HG03039 (cell line): Measurements from ENCODE around the gene JUNB.

ENCODE experiments used
- ATAC-seq: cut with Tn5 transposase; IDR thresholded peaks from one replicate; pipeline ENCODE4 v1.9.1; 2021; ENCODE audit warnings: mild to moderate bottlenecking, moderate library complexity; ENCODE audit not compliant: unreplicated experiment

Gene JUNB

GRCh38 chr19:12791345-12792050 is at the start of gene JUNB:
Gene JUNB (plus strand): TSS chr19:12791486. CDS start chr19:12791772, 286 bp downstream.
- ATAC-seq, result peak; percentile 25

- no peak for ATAC-seq
Observed at GRCh38 chr19:12745166-12745897, 46.0 kb upstream of the JUNB start.

DNA sequence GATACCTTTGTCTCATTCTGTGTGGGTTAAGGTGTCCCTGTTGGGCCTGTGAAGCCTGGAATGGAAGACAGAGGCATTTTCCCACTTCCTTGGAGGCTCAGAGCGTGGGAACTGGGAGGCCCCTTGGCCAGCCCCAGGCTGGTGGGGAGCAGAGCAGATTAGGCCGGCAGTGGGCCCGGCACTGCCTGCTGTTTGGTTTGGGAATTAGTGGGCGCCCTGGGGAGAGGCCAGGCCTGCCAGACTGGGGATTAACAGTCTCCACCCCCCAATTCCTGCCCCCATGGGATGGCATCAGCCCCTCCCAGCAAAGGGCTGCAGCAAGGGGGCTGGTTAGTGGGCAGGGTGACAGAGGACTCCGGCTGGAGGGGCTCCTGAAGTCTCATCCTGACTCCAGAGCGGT is 42.8 kb upstream of the JUNB start:
- ATAC-seq, result no peak

DNA sequence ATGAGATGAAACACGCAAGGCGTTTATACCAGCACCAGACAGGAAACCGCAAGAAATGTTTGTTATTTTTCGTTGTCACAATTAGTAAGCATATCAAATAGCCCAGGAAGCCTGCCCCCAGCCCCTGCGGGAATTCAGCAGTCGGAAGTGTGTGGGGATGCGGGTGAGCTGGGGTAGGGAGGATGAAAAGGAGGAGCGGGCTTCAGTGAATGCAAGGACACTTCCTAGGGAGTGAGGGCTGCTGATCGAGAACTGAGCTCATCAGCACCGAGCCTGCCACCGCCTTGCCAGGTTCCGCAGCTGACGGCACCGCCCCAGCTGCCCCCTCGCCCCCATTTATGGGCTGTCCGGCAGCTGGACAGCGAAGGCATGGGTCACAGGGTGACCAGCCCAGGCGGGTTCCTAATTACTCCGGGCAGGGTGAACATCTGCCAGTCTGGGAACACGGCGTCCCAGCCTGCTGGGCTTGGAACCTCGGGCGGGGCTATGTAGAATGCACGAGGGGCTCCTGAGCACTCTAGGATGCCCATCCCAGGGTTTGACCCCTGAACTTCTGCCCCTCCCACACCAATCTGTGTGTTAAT is 41.3 kb upstream of the JUNB start:
- no peak for ATAC-seq

- no peak for ATAC-seq
Observed at GRCh38 chr19:12750851-12751250, 40.4 kb upstream of the JUNB start.

DNA sequence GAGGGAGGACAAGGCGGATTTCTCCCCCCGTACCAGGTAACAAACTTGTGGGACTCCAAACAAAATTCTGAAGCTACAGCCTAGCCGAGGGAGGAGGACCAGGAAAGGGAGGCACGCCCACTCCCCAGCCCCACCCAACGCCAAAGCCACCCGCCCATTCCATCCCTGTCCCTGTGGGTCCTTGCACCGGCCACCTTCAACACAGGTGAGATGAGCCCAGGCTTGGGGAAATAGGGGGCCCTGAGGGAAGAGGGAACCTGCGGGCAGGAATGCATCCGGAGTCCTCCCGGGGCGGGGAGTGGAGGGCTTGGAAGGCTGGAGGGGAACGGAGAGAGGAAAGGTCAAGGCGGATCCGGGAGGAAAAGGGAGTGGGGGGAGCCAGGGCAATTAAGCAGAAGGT is 39.7 kb upstream of the JUNB start, which contains the start of gene BEST2:
TSS of gene BEST2 (plus strand) at position 157 of the 400 bp plus-strand sequence. CDS start 802 bp downstream, outside the sequence.
- no peak for ATAC-seq

DNA sequence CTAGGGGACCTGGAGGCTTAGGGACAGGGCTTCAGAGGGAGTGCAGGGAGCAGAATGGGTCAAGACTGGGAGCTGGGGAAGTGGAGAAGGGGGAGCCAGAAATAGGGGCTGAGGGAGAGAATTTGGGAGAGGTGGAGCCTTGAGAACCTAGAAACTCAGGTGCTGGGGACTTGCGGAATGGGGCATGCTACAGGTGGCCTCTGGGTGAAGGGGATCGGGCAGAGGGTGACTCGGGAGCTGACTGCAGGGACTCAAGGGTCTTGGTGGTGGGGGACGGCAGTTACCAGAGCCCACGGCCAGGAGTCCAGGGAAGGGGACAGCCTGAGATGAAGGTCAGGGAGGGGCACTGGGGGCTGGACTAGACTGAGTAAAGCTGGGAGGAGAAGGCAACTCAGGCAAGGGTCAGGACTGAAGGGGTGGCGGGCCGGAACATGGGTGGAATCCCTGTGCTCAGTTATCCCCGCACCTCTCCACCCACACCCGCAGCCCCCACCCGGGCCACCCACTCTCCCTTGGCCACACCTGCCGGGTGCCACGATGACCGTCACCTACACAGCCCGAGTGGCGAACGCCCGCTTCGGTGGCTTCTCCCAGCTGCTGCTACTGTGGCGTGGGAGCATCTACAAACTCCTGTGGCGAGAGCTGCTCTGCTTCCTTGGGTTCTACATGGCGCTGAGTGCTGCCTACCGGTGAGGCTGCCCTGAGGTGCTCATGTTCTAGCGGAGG is 39.1 kb upstream of the JUNB start:
- no peak for ATAC-seq

DNA sequence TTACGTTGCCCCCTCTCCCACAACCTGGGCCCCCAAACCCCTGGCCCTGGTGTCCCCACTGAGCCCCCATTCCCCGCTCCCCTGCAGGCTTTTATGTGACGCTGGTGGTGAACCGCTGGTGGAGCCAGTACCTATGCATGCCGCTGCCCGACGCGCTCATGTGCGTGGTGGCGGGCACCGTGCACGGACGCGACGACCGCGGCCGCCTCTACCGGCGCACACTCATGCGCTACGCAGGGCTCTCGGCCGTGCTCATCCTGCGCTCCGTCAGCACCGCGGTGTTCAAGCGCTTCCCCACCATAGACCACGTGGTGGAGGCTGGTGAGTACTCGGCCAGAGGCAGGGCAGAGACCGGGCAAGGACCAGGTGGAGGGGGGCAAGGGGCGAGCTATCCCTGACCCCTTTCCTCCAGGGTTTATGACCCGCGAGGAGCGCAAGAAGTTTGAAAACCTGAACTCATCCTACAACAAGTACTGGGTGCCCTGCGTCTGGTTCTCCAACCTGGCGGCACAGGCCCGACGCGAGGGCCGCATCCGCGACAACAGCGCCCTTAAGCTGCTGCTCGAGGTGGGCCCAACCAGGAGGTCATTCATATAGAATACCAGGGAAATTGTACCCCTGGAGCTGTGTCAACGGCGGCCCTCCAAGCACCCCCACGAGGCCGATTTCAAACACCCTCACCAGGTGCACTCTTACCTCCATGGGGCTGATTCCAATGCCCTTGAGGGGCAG is 36.7 kb upstream of the JUNB start:
- no peak for ATAC-seq

DNA sequence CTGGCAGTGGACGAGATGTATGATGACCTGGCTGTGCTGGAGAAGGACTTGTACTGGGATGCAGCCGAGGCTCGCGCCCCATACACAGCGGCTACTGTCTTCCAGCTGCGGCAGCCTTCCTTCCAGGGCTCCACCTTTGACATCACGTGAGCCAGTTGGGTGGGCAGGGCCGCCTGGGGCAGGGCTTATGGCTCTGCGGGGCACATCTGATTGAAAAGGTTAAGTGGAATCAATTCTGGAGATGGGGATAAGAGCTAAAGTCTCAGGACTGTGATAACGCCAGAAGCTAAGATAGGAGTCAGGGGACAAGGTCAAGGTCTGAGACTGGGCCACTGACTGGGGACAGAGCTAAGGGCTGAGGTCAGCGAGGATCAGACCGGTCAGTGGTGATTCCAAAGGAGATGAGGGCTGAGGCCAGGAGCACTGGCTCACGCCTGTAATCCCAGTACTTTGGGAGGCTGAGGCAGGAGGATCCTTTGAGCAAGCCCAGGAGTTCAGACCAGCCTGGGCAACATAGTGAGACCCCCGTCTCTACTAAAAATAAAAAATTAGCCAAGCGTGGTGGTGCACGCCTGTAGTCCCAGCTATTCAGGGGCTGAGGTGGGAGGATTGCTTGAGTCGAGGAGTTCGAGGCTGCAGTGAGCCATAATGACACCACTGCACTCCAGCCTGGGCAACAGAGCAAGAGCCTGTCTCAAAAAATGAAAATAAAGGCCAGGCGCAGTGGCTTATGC is 35.0 kb upstream of the JUNB start:
- no peak for ATAC-seq

DNA sequence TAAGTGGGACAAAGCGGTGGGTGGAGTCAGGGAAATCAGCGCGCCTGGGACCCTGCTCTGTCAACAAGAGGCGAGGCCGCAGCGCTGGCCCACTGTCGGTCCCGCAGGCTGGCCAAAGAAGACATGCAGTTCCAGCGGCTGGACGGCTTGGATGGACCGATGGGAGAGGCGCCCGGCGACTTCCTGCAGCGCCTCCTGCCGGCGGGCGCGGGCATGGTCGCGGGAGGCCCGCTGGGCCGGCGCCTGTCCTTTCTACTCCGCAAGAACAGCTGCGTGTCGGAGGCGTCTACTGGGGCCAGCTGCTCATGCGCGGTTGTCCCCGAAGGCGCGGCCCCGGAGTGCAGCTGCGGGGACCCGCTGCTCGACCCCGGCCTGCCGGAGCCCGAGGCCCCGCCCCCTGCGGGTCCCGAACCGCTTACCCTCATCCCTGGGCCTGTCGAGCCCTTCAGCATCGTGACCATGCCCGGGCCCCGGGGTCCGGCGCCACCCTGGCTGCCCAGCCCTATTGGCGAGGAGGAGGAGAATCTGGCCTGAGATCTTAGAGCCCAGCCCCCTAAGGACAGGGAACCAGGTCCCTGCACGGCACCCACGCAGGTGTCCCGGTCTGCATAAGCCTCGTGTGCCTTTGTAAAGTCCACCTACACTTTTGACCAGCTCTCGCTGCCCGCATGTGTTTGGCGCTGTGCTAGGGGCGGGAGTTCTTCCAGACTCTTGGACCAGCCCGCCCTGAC is 33.6 kb upstream of the JUNB start:
- ATAC-seq, result no peak

- ATAC-seq, result no peak
Observed at GRCh38 chr19:12759686-12760085, 31.6 kb upstream of the JUNB start.

DNA sequence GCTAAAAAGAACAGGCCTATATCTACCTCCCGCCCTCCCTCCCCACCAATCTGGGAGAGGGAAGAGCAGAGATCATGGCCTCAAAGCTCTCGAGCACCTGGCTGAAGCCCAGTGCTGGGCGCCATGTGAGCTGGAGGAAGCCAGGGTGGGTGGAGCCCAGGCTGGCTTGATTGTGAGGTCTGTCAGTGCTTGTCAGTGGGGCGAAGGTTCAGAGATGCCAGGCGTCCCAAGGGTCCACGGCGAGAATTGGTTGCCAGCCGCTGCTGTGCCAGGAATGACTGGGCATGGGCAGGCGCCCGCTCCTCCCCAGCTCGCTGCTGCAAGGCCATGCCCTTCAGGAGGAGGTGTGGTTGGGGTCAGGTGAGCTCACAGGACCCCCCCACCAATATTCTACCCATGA is 28.2 kb upstream of the JUNB start:
- no peak for ATAC-seq

GRCh38 chr19:12764698-12765097 is 26.6 kb upstream of the JUNB start:
- ATAC-seq, result no peak

- no peak for ATAC-seq
Observed at GRCh38 chr19:12766051-12766521, 25.2 kb upstream of the JUNB start.

DNA sequence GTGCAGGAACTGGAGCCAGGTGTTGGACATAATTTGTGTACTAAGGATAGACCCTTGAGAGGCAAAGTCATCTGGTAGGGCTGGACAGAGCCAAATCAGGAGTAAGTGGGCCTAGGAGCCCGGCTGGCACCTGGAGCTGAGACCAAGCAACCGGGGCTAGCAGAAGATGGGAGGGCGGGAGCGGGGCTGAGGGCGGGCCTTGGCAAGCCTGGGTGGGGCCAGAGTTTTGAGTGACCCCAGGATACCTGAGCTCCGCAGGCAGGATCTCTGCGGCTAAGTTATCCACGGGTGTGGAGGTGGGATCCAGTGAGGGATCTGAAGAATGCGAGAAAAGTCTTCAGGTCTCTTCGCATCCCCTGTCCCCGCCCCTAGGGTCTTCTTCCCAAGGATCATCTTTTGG is 24.1 kb upstream of the JUNB start:
- ATAC-seq, result no peak

DNA sequence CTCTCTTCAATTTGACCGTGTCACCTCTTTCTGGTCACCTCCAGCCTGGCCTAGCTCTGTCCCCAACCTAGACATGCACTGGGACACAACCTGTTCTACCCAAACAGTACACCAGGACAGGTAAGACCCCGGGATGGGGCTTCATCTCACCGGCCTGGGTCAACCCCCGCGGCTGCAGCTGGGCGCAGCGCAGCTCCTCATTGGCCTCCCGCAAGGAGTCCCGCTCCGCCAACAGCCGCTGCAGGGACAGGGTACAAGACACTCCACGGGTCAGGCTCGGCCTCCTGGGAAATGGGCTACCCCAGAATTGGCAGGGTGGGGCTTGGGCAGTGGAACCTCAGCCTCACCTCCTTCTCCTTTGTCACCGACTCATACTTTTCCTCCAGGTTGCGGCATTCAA is 23.6 kb upstream of the JUNB start:
- no peak for ATAC-seq

DNA sequence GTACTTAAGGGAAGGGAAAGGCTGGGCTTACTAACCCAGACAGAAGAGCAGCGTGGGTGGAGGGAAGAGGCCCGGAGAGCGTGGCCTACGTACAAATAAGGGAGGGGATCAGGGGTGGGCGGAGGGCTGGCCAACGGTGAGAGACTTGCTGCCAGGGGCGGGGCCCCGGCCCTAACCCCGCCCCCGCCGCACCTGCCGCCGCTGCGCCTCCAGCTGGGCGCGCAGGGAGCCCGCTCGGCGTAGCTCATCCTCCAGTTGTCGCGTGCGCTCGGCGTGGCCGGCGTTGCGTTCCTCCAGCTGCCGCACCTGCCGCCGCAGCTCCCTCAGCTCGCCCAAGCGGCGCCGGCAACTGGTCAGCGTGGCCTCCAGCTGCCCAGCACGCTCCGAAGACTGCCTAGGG is 21.6 kb upstream of the JUNB start:
- ATAC-seq, result no peak

- no peak for ATAC-seq
Observed at GRCh38 chr19:12770922-12771321, 20.4 kb upstream of the JUNB start.

- ATAC-seq, result no peak
Observed at GRCh38 chr19:12772323-12772722, 19.0 kb upstream of the JUNB start.
